SK-N-SH (cell line): ENCODE results near the gene MT1F.

ENCODE experiments used
- CTCF ChIP-seq: fragments of 200-600 bp; sonication (generic); IDR thresholded peaks from 2 replicates; pipeline ENCODE4 v1.6.1; 2017; ENCODE audit warnings: antibody characterized with exemption, mild to moderate bottlenecking, moderate library complexity
- PBX3 ChIP-seq: IDR thresholded peaks from 2 replicates; pipeline ENCODE4; 2012
- RFX5 ChIP-seq: IDR thresholded peaks from 2 replicates; pipeline ENCODE4 v1.6.1; 2012; ENCODE audit warnings: mild to moderate bottlenecking, improper control_type of control experiment, low read length

- TF ChIP-seq CTCF, result no peak
- TF ChIP-seq RFX5, result no peak
- no peak for TF ChIP-seq PBX3
These were observed 15.2 kb downstream of the MT1F start for GRCh38 chr16:56672761-56673536.
